HPDE6-E6E7 (cell line): ENCODE data around the gene RAP1GAP2.

Source experiments
- DNase-seq: peaks from one replicate; pipeline ENCODE4 v3.0.0; 2011; ENCODE audit warnings: missing footprints; ENCODE audit errors: extremely low spot score

The RAP1GAP2 gene

GRCh38 chr17:2947588-2947950 is 151.3 kb downstream of the RAP1GAP2 start:
- DNase-seq: no peak

- no peak for DNase-seq
These were observed 151.8 kb downstream of the RAP1GAP2 start for GRCh38 chr17:2947996-2948550.

DNA sequence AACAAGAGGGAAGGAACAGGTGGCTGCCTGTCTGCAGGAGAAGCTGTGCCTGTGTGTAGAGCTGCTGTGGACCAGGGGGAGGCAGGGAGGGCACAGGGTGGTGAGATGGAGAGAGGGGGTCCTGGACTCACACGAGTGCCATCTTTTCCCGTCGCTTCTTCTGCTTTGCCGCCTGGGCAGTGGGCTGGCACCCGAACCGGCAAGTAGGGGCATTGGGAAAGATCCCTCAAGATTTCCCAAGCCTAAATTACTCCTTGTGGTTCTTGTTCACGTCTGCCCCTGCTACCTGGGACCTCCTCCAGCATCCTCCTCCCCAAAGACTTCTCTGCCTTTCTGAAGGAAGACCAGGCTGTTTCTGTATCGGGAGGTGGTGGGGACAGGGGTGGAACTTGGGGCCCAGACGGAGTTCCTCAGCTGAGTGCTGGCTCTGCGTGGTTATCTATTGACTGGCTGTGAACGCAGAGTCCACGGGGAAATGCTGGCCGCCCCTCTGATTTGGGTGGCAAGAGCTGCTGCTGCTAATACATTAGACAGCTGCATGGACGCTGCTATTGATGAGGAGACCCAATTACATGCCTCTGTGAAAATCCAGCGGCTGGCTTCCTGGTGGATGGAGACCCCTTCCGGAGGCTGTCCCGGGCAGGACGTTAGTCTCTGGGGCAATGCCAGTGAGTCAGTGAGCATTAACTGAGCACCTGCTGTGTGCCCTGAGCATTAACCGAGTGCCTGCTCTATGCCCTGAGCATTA is 152.7 kb downstream of the RAP1GAP2 start:
- DNase-seq: no peak

GRCh38 chr17:2949469-2950044 is 153.3 kb downstream of the RAP1GAP2 start:
- peak; percentile 84 for DNase-seq

DNA sequence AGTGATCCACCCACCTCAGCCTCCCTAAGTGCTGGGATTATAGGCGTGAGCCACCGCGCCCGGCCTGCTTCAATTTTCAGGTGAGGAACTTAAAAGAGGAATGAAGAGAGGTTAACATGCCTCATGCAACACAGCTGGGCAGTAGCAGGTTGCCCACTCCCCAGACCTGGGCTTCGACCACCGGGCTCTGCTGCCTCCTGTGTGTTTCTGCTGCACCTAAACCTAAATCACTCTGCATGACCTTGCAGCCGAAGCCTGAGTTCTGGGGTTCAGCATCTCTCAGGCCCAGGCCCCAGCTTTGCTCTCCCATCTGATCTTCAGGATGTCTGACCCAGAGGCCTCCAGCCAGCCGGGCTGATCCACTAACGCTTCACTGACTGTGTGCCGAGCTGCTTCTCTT is 154.6 kb downstream of the RAP1GAP2 start:
- DNase-seq: no peak

DNA sequence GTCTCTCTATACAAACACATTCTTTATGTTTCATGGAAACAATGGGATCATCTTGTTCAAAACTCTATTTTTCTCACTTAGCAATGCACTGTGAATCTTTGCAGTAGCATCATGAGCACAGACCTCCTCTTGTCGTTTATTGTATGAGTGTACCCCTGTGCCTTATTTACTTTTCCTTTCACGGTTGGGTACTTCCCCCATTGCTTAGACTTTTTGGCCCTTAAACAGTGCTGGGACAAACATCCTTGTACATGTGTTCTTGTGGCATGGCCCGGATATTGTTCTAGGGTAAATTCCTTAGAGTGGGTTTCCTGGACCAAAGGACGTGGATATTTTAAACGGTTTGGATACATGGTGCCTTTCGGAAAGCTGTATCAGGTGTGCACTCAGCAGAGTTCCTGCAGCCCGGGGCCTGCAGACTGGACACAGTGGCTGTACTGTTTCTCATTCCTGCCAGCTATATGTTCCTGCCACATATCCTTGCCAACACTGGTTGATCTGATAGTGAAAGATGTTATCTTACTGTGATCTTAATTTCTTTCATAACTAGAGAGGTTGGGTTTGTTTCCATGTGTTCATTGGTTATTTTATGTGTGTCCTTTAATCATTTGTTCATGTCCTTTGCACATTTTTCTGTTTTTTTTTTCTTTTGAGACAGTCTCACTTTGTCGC is 156.1 kb downstream of the RAP1GAP2 start:
- DNase-seq: no peak

DNA sequence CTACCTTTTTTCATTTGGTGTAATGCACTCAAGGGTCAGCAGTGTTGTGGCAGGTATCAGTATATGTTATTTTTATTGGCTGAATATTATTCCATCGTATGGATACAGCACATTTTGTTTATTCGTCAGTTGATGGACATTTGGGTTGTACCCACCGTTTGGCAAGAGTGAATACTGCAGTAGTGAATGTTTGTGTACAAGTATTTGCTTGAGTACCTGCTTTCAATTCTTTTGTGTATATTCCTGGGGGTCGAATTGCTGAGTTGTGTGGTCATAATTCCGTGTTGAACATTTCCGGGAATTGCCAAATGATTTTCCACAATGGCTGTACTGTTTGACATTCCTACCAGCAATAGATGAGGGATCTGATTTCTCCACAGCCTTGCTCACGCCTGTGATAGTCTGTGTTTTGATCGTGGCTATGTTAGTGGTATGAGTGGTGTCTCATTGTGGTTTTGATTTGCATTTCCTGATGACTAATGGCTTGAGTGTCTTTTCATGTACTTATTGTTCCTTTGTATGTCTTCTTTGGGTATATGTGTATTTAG is 158.7 kb downstream of the RAP1GAP2 start:
- DNase-seq: peak; percentile 73

GRCh38 chr17:2955931-2956582 is 159.8 kb downstream of the RAP1GAP2 start:
- no peak for DNase-seq

DNA sequence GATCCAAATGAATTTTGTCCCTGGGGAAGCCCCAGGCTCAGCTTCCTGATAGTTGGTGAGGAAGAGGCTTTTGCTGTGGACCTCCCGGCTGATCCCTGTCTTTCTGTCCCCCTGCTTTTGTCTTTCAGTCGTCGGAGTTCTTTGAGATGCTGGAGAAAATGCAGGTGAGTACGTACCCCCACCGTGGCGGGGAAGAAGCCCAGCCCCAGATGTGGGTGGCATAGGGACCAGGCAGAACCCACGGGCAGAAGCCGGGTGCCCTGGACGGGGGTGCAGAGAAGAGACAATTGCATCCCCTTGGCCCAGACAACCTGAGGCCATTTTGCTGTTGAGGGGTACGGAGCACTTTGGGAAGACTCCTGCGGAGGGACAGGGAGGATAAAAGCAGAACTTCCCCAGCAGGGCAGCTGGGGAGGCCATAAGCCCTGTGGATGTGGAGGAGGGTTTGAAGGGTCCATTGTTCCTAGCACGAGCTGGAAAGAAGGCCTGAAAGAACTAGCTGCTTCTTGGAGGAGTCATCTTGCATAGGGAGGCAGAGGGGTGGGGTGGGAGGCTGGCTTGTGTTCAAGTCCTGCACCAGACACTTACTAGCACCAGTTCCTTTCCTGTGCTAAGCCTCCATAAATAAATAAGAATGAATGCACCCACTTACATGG is 161.5 kb downstream of the RAP1GAP2 start:
- no peak for DNase-seq

DNA sequence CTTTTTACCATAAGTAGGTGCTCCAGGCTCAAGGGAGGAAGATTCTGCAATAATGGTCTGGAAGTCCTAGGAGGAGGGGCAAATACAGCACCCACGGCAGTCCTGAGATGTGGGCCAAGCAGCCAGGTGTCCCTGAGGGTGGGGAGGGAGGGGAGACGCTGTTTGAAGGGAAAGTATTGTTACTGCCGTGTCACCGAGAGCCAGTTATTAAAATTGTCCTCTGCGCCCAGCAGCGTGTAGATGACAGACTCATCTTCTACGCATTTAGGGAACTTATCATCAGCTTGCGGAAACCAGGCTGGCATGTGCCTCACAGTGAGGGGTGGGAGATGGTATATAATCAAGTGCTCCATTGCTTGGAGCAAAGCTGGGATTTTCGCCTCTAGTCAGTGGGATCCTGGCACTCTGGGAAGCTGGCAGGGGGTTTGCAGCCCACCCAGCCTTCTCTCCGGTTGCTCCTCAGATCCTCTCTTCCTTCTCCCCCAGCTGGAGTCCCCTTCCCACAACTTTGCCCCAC is 162.5 kb downstream of the RAP1GAP2 start:
- DNase-seq: no peak

GRCh38 chr17:2959371-2960130 is 163.3 kb downstream of the RAP1GAP2 start:
- DNase-seq: no peak

GRCh38 chr17:2961446-2961845 is 165.2 kb downstream of the RAP1GAP2 start:
- no peak for DNase-seq

DNA sequence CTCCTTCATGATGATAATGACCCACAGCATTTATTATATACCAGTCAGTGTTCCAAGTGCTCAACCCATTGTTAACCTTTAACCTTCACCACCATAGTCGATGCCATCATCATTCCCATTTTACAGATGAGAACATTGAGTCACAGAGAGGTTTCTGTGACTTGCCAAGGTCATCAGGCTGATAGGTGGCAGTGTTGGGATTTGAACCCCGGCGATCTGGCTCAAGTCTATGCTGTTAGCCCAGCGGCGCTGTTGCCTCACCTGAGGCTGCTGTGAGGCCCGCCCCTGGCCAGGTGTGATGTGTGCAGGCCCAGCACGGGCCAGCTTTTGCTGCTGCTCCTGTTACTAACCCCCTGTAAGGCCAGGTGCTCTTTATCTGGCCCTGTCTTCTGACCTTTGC is 166.0 kb downstream of the RAP1GAP2 start:
- no peak for DNase-seq

DNA sequence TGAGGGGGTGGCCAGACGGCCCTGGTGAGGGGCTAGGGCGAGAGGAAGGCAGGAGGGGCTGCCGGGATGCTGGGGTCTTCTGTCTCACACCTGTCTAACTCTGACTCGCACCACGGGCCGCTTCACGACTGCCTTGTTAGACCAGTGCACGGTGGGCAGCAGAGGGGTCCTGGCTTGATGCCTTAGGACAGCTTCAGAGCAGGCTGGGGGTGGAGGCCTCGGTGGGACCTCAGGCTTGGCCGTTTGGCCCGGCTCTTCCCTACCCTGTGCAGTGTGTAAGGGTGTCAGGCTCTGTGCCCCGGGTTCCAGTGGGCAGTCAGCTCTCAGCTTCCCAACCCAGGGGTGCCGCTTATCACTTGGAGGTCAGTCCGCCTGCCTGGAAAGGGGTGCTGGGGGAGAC is 166.5 kb downstream of the RAP1GAP2 start:
- no peak for DNase-seq

DNA sequence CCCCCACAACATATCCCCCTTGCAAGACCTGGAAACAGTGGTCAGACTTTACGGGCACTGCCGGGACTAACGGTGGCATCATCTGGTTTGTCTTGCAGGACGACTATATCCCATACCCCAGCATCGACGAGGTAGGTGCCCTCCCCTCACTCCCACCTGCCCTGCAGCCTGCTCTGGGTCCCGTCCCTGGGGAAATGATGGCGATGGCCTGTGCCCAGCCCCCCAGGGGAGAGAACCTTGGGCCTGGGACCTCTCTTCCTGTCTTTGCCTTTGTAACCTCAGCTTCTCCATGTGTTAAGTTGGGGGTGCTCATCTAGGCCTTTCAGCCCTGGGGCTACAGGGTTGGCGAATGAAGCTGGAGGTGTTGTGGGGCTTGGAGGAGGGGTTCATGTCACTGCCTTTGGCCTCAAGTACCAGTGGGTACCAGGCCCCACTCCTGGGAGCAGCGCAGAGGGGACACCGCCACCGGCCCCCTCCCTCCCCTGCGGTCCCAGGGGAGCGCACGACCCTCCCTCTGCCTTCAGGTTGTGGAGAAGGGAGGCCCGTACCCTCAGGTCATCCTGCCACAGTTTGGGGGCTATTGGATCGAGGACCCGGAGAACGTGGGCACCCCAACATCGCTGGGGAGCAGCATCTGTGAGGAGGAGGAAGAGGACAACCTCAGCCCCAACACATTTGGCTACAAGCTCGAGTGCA is 167.2 kb downstream of the RAP1GAP2 start:
- no peak for DNase-seq

DNA sequence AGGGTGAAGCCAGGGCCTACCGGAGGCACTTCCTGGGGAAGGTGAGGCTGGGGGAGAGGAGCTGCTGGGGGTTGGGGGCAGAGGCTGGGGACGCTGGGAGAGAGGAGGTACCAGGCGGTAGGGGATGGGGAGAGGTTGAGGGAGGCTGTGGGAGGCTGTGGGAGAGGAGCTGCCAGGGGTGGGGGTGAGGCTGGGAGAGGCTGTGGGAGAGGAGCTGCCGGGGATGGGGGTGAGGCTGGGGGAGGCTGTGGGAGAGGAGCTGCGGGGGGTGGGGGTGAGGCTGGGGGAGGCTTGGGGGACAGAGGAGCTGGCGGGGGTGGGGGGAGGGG is 167.8 kb downstream of the RAP1GAP2 start:
- DNase-seq: no peak

GRCh38 chr17:2964370-2964769 is 168.1 kb downstream of the RAP1GAP2 start:
- no peak for DNase-seq

GRCh38 chr17:2964831-2965230 is 168.6 kb downstream of the RAP1GAP2 start:
- no peak for DNase-seq

GRCh38 chr17:2965621-2966595 is 169.7 kb downstream of the RAP1GAP2 start:
- peak; percentile 76 for DNase-seq
